HepG2 (cell line): ENCODE results near the gene SERPINI1. TPM values are rescaled to one million over a fixed set of nuclear protein-coding genes. Genes with fewer than 3 reads are reported as not detected.
A peak's percentile ranks its signal among the peaks of the same experiment; 100 is the strongest.

ENCODE experiments used
- ELF1 ChIP-seq: sonication (generic); formaldehyde crosslinking; IDR thresholded peaks from 2 replicates; pipeline ENCODE4 v1.4.0; 2020; ENCODE audit warnings: missing genetic modification reagents
- FOXP4 ChIP-seq: sonication (generic); formaldehyde crosslinking; IDR thresholded peaks from 2 replicates; pipeline ENCODE4 v1.4.0; 2020; ENCODE audit warnings: missing genetic modification reagents
- GLI4 ChIP-seq: sonication (generic); formaldehyde crosslinking; IDR thresholded peaks from 2 replicates; pipeline ENCODE4 v1.5.1; 2020; ENCODE audit warnings: missing genetic modification reagents, mild to moderate bottlenecking, moderate library complexity, borderline replicate concordance
- GZF1 ChIP-seq: sonication (generic); formaldehyde crosslinking; IDR thresholded peaks from 2 replicates; pipeline ENCODE4 v1.5.1; 2020; ENCODE audit warnings: mild to moderate bottlenecking, missing genetic modification reagents
- IKZF1 ChIP-seq: fragments of 450-650 bp; IDR thresholded peaks from 2 replicates; pipeline ENCODE4 v1.7.1; 2016
- JDP2 ChIP-seq: sonication (generic); formaldehyde crosslinking; IDR thresholded peaks from 2 replicates; pipeline ENCODE4 v1.8.1; 2022; ENCODE audit warnings: missing genetic modification reagents, borderline replicate concordance
- KMT2A ChIP-seq: sonication (generic); formaldehyde crosslinking; IDR thresholded peaks from 2 replicates; pipeline ENCODE4 v1.4.0; 2020; ENCODE audit warnings: missing genetic modification reagents
- NCOA5 ChIP-seq: sonication (generic); formaldehyde crosslinking; IDR thresholded peaks from 2 replicates; pipeline ENCODE4 v1.4.0; 2020; ENCODE audit warnings: missing genetic modification reagents
- NR2F6 ChIP-seq, 2 experiments: IDR thresholded peaks; 2 replicates each; pipeline ENCODE4 v1.6.1; 2016; ENCODE audit warnings: antibody characterized with exemption in 1 of 2, mild to moderate bottlenecking in 1 of 2
- PHF5A ChIP-seq: IDR thresholded peaks from one replicate; pipeline ENCODE4 v1.6.1; 2018; ENCODE audit warnings: low read depth, missing genetic modification reagents; ENCODE audit not compliant: unreplicated experiment
- SOX6 ChIP-seq, 2 experiments: fragments of 450-650 bp in 1 of 2; sonication (generic) in 1 of 2; formaldehyde crosslinking in 1 of 2; IDR thresholded peaks; 2 replicates each; pipeline versions ENCODE4 v1.4.0 to v1.6.1; 2017 to 2020; ENCODE audit warnings: antibody characterized with exemption in 1 of 2, mild to moderate bottlenecking in 1 of 2, missing genetic modification reagents in 1 of 2
- TBX2 ChIP-seq: sonication (generic); formaldehyde crosslinking; IDR thresholded peaks from 2 replicates; pipeline ENCODE4 v1.5.0; 2020; ENCODE audit warnings: missing genetic modification reagents, mild to moderate bottlenecking, borderline replicate concordance
- USF2 ChIP-seq, 2 experiments: sonication (generic) in 1 of 2; formaldehyde crosslinking in 1 of 2; IDR thresholded peaks; 2 replicates each; pipeline versions ENCODE4 v1.5.1 to v1.6.1; 2011 to 2020; ENCODE audit warnings: borderline replicate concordance in 1 of 2, low read depth in 1 of 2, low read length in 1 of 2, mild to moderate bottlenecking in 1 of 2, missing genetic modification reagents in 1 of 2, moderate library complexity in 1 of 2
- ZBTB4 ChIP-seq: sonication (generic); formaldehyde crosslinking; IDR thresholded peaks from 2 replicates; pipeline ENCODE4 v1.4.0; 2020; ENCODE audit warnings: missing genetic modification reagents, mild to moderate bottlenecking, borderline replicate concordance
- ZNF468 ChIP-seq: sonication (generic); formaldehyde crosslinking; IDR thresholded peaks from 2 replicates; pipeline ENCODE4 v1.8.0; 2022; ENCODE audit warnings: mild to moderate bottlenecking, moderate library complexity, missing genetic modification reagents
- ZNF614 ChIP-seq: IDR thresholded peaks from 2 replicates; pipeline ENCODE4 v1.6.1; 2018; ENCODE audit warnings: missing biosample characterization, missing genetic modification reagents, inconsistent platforms, borderline replicate concordance
- ZNF710 ChIP-seq: sonication (generic); formaldehyde crosslinking; IDR thresholded peaks from 2 replicates; pipeline ENCODE4 v1.5.0; 2020; ENCODE audit warnings: mild to moderate bottlenecking, missing genetic modification reagents, borderline replicate concordance
- polyA plus RNA-seq, 8 experiments: library from polyadenylated mRNA; depleted of rRNA in 3 of 8; stranded (reverse) in 7 of 8; unstranded in 1 of 8; fragments of >200 nt; fragmentation: Illumina TruSeq in 4 of 8; extraction: Trizol in 4 of 8; gene quantifications; 2 replicates each; pipeline versions ENCODE4 v1.2.1 to v1.2.3, GENCODE V29; 2011 to 2016; ENCODE audit warnings: low read depth in 4 of 8, missing spikeins in 1 of 8, mixed read lengths in 1 of 8; ENCODE audit not compliant: insufficient read depth in 1 of 8
- total RNA-seq, 5 experiments: library from RNA; depleted of rRNA; stranded (reverse); fragments of >200 nt; fragmentation: Illumina TruSeq; extraction: Trizol; gene quantifications; 2 replicates each; pipeline ENCODE4 v1.2.3, GENCODE V29; 2016; ENCODE audit warnings: low read depth in 1 of 5
- TF ChIP-seq, protein P1 (sequence below): sonication (generic); formaldehyde crosslinking; IDR thresholded peaks from 2 replicates; pipeline ENCODE4 v1.5.1; 2020; ENCODE audit warnings: missing genetic modification reagents, mild to moderate bottlenecking, borderline replicate concordance

The SERPINI1 gene
- total and polyA plus RNA-seq, 2 of the 13 experiments (the other 11 are each of a cell fraction or from before 2014, with no cell fraction given): 14.7 to 58.0 TPM

DNA sequence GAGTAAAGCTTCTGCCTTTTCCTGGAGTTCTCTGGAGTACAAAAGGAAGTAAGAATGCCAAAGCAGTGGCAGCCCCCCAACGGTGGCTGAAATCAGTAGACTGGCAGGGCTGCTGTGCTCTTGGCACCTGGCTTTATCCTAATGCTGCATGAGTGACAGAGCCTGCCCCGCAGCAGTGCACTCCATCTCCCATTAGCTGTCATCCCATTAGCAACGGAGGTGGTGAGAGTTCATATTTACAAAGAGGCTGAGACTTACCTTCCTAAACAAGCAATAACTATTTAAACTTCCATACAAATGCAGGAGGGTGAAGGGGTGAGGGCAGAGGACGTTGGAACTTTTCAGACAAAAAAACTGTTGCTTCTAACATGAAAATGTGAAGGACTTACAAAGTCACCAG lies 51.9 kb downstream of the SERPINI1 start (continued):
- TF ChIP-seq FOXP4 (CRISPR knock-in tag) (peak; percentile 47; the same call in 1 of the 2 replicates), GZF1 (CRISPR knock-in tag) (no peak), GLI4 (CRISPR knock-in tag) (no peak), ELF1 (CRISPR knock-in tag) (no peak), NR2F6 (IDR thresholded peaks at IDR 0.05) (no peak), NR2F6 (CRISPR knock-in tag; IDR thresholded peaks at IDR 0.05) (peak; percentile 20; the same call in 1 of the 2 replicates), ZNF468 (no peak), TBX2 (CRISPR knock-in tag) (peak; percentile 45; the same call in 1 of the 2 replicates), KMT2A (CRISPR knock-in tag) (no peak), NCOA5 (CRISPR knock-in tag) (no peak), ZBTB4 (CRISPR knock-in tag) (no peak), ZNF710 (CRISPR knock-in tag) (peak; percentile 78; the same call in 1 of the 2 replicates), IKZF1 (no peak), PHF5A (no peak), SOX6 (IDR thresholded peaks at IDR 0.05) (no peak), SOX6 (CRISPR knock-in tag; IDR thresholded peaks at IDR 0.05) (0 out of 2 replicates have a peak, but pooled peaks have one; percentile 21), USF2 (IDR thresholded peaks at IDR 0.05; ENCODE audit: low read depth, low read length) (no peak), USF2 (CRISPR knock-in tag; IDR thresholded peaks at IDR 0.05; ENCODE audit: borderline replicate concordance) (no peak), ZNF614 (CRISPR knock-in tag) (no peak), JDP2 (CRISPR knock-in tag) (no peak)
- TF ChIP-seq, protein P1, sequence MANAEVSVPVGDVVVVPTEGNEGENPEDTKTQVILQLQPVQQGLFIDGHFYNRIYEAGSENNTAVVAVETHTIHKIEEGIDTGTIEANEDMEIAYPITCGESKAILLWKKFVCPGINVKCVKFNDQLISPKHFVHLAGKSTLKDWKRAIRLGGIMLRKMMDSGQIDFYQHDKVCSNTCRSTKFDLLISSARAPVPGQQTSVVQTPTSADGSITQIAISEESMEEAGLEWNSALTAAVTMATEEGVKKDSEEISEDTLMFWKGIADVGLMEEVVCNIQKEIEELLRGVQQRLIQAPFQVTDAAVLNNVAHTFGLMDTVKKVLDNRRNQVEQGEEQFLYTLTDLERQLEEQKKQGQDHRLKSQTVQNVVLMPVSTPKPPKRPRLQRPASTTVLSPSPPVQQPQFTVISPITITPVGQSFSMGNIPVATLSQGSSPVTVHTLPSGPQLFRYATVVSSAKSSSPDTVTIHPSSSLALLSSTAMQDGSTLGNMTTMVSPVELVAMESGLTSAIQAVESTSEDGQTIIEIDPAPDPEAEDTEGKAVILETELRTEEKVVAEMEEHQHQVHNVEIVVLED (CRISPR knock-in tag): no peak
